H1 (cell line): ENCODE results near the gene GNB1. TPM values are rescaled to one million over a fixed set of nuclear protein-coding genes. Genes with fewer than 3 reads are reported as not detected.

Source experiments
- CTCF ChIA-PET: fragments of 300-600 bp; sonication (Branson Sonifier 250); formaldehyde crosslinking; loops from one replicate; lab custom pipeline; 2021; ENCODE audit not compliant: partially characterized antibody; lab: Charles Lee
- POLR2A ChIA-PET: fragments of 300-600 bp; sonication (Branson Sonifier 250); formaldehyde crosslinking; loops from one replicate; lab custom pipeline; 2021; ENCODE audit warnings: inconsistent platforms; ENCODE audit not compliant: partially characterized antibody; lab: Charles Lee
- DNase-seq, 2 experiments: peaks; one replicate each; pipeline versions ENCODE4 v3.0.0 to v3.0.0-alpha.2; 2010 to 2022; ENCODE audit warnings: low spot score in 2 of 2, low read depth in 1 of 2, mixed read lengths in 1 of 2
- FAIRE-seq: peaks from 2 replicates; lab custom pipeline; 2011; peaks lifted over from hg19 to GRCh38; lab: Jason Lieb, UNC
- H2AFZ ChIP-seq: 2 replicates; pipeline ENCODE4 v1.8.1; 2012; ENCODE audit warnings: low read length, inconsistent platforms
- H2AK5ac ChIP-seq: 2 replicates; pipeline ENCODE4 v1.6.1; 2013; ENCODE audit warnings: low read depth, low read length
- H2BK120ac ChIP-seq: replicated peaks from 2 replicates; pipeline ENCODE3; 2013; ENCODE audit warnings: low read depth, low read length, inconsistent platforms
- H2BK12ac ChIP-seq: 2 replicates; pipeline ENCODE4 v1.6.1; 2013; ENCODE audit warnings: low read depth, low read length
- H2BK15ac ChIP-seq: 2 replicates; pipeline ENCODE4 v1.6.1; 2013; ENCODE audit warnings: low read length
- H2BK20ac ChIP-seq: 2 replicates; pipeline ENCODE4 v1.6.1; 2013; ENCODE audit warnings: low read length
- H2BK5ac ChIP-seq: 2 replicates; pipeline ENCODE4 v1.6.1; 2013; ENCODE audit warnings: low read depth, low read length
- H3K14ac ChIP-seq: 2 replicates; pipeline ENCODE4 v1.6.1; 2013; ENCODE audit warnings: inconsistent platforms; ENCODE audit not compliant: insufficient read length
- H3K18ac ChIP-seq: 2 replicates; pipeline ENCODE4 v1.6.1; 2013; ENCODE audit warnings: low read length; ENCODE audit errors: extremely low read depth
- H3K23ac ChIP-seq: 2 replicates; pipeline ENCODE4 v1.6.1; 2013; ENCODE audit warnings: inconsistent platforms; ENCODE audit not compliant: insufficient read length
- H3K23me2 ChIP-seq: 2 replicates; pipeline ENCODE4 v1.6.1; 2013; ENCODE audit warnings: low read depth, low read length
- H3K27ac ChIP-seq: 2 replicates; pipeline ENCODE4 v1.6.1; 2011; ENCODE audit warnings: low read depth, low read length, inconsistent platforms
- H3K27me3 ChIP-seq, 4 experiments: replicated peaks in 1 of 4; 1 replicate in 1 of 4; 2 replicates in 3 of 4; pipeline versions ENCODE4 v1.6.1 to v1.8.1; 2011 to 2013; ENCODE audit warnings: low read length in 3 of 4, mild to moderate bottlenecking in 3 of 4, inconsistent platforms in 2 of 4, mixed read lengths in 2 of 4, moderate library complexity in 1 of 4; ENCODE audit not compliant: control insufficient read depth in 3 of 4, insufficient read depth in 3 of 4; ENCODE audit errors: extremely low read depth in 1 of 4
- H3K36me3 ChIP-seq, 4 experiments: 2 replicates each; pipeline versions ENCODE4 v1.6.1 to v1.8.1; 2011 to 2013; ENCODE audit warnings: mild to moderate bottlenecking in 4 of 4, low read length in 3 of 4, moderate library complexity in 2 of 4, control low read depth in 1 of 4, inconsistent platforms in 1 of 4; ENCODE audit not compliant: insufficient read depth in 4 of 4, control insufficient read depth in 2 of 4
- H3K4ac ChIP-seq: replicated peaks from 2 replicates; pipeline ENCODE3; 2013; ENCODE audit warnings: low read length, low read depth, mixed read lengths, inconsistent platforms; ENCODE audit not compliant: insufficient read length
- H3K4me1 ChIP-seq, 4 experiments: replicated peaks in 1 of 4; 1 replicate in 1 of 4; 2 replicates in 3 of 4; pipeline versions ENCODE4 v1.6.1 to v1.8.1; 2011 to 2013; ENCODE audit warnings: low read length in 3 of 4, inconsistent platforms in 2 of 4, mixed read lengths in 1 of 4; ENCODE audit not compliant: insufficient read depth in 4 of 4, control insufficient read depth in 3 of 4
- H3K4me2 ChIP-seq, 2 experiments: 2 replicates each; pipeline versions ENCODE4 v1.6.1 to v1.8.1; 2011 to 2013; ENCODE audit warnings: low read depth in 2 of 2, low read length in 2 of 2, control low read depth in 1 of 2, inconsistent platforms in 1 of 2, mild to moderate bottlenecking in 1 of 2; ENCODE audit not compliant: insufficient read depth in 1 of 2
- H3K4me3 ChIP-seq, 4 experiments: fragments of 200-600, 300-600 bp in 1 of 4; sonication (generic), shearing (Covaris generic), sonication (Bioruptor Twin) in 1 of 4; 2 replicates each; pipeline versions ENCODE4 v1.5.1 to v1.8.1; 2011 to 2016; ENCODE audit warnings: low read length in 4 of 4, low read depth in 3 of 4, control low read depth in 2 of 4, inconsistent platforms in 2 of 4, mild to moderate bottlenecking in 2 of 4, mixed read lengths in 1 of 4, moderate library complexity in 1 of 4; ENCODE audit not compliant: insufficient read depth in 2 of 4; ENCODE audit errors: extremely low read depth in 1 of 4
- H3K56ac ChIP-seq: replicated peaks from 2 replicates; pipeline ENCODE3; 2013; ENCODE audit warnings: low read depth, mild to moderate bottlenecking, mixed read lengths, low read length, inconsistent platforms; ENCODE audit not compliant: insufficient read length
- H3K79me1 ChIP-seq: 2 replicates; pipeline ENCODE4 v1.6.1; 2013; ENCODE audit warnings: low read depth, low read length, control low read depth
- H3K79me2 ChIP-seq, 2 experiments: 2 replicates each; pipeline versions ENCODE4 v1.6.1 to v1.8.1; 2012 to 2013; ENCODE audit warnings: low read length in 2 of 2, mild to moderate bottlenecking in 2 of 2, inconsistent platforms in 1 of 2; ENCODE audit not compliant: insufficient read depth in 2 of 2, control insufficient read depth in 1 of 2
- H3K9ac ChIP-seq, 4 experiments: replicated peaks in 1 of 4; 1 replicate in 1 of 4; 2 replicates in 3 of 4; pipeline versions ENCODE4 v1.6.1 to v1.8.1; 2011 to 2013; ENCODE audit warnings: low read depth in 3 of 4, low read length in 3 of 4, control low read depth in 2 of 4, mild to moderate bottlenecking in 2 of 4, moderate library complexity in 2 of 4, inconsistent platforms in 1 of 4; ENCODE audit errors: extremely low read depth in 1 of 4
- H3K9me3 ChIP-seq, 2 experiments: 2 replicates each; pipeline versions ENCODE4 v1.6.1 to v1.8.1; 2012 to 2013; ENCODE audit warnings: mild to moderate bottlenecking in 2 of 2, moderate library complexity in 2 of 2, control low read depth in 1 of 2, inconsistent platforms in 1 of 2, low read depth in 1 of 2, low read length in 1 of 2, mixed read lengths in 1 of 2; ENCODE audit not compliant: insufficient read depth in 2 of 2
- H4K20me1 ChIP-seq, 2 experiments: replicated peaks in 1 of 2; 2 replicates each; pipeline versions ENCODE3 to v1.8.1; 2011 to 2013; ENCODE audit warnings: inconsistent platforms in 2 of 2, low read length in 2 of 2, mild to moderate bottlenecking in 1 of 2; ENCODE audit not compliant: insufficient read depth in 2 of 2, control insufficient read depth in 1 of 2
- H4K5ac ChIP-seq: 2 replicates; pipeline ENCODE4 v1.6.1; 2013; ENCODE audit warnings: low read length, low read depth, mixed read lengths, inconsistent platforms; ENCODE audit not compliant: insufficient read length
- H4K8ac ChIP-seq: 2 replicates; pipeline ENCODE4 v1.8.0; 2013; ENCODE audit warnings: mild to moderate bottlenecking, moderate library complexity, low read length, inconsistent platforms; ENCODE audit not compliant: insufficient read depth; ENCODE audit errors: extremely low read depth
- H4K91ac ChIP-seq: replicated peaks from 2 replicates; pipeline ENCODE3; 2013; ENCODE audit warnings: low read length, mixed read lengths, inconsistent platforms; ENCODE audit not compliant: insufficient read length
- BCL11A ChIP-seq, 2 experiments: IDR thresholded peaks; one replicate each; pipeline ENCODE4 v1.6.1; 2011; ENCODE audit warnings: low read depth in 2 of 2, low read length in 2 of 2, mild to moderate bottlenecking in 2 of 2
- EZH2 ChIP-seq: fragments of 200-600 bp; sonication (generic); IDR thresholded peaks from 2 replicates; pipeline ENCODE4 v1.7.1; 2012; ENCODE audit warnings: low read depth, mild to moderate bottlenecking, moderate library complexity, low read length, inconsistent platforms; ENCODE audit not compliant: severe bottlenecking
- PHF8 ChIP-seq: fragments of 200-600 bp; sonication (generic); conservative IDR thresholded peaks from 2 replicates; pipeline ENCODE4 v1.7.1; 2012; ENCODE audit warnings: low read depth, mild to moderate bottlenecking, inconsistent platforms, low read length, moderate library complexity
- POLR2AphosphoS5 ChIP-seq: IDR thresholded peaks from 2 replicates; pipeline ENCODE4 v1.6.1; 2011; ENCODE audit warnings: low read depth, low read length
- POU5F1 ChIP-seq: IDR thresholded peaks from 2 replicates; pipeline ENCODE4 v1.6.1; 2011; ENCODE audit warnings: low read depth, mild to moderate bottlenecking, low read length, moderate library complexity
- WGBS, 2 experiments: shearing (Covaris generic) in 1 of 2; methylation state at CpG; one replicate each; pipeline versions ENCODE4 v1.1.6 to v1.1.7; 2013 to 2015; ENCODE audit warnings: low lambda C conversion rate in 2 of 2, mixed read lengths in 2 of 2, inconsistent platforms in 1 of 2, low coverage in 1 of 2, missing lambda C conversion rate in 1 of 2; ENCODE audit not compliant: insufficient replicate concordance in 2 of 2, insufficient coverage in 1 of 2, insufficient read length in 1 of 2; ENCODE audit errors: extremely low coverage in 1 of 2, missing lambda C conversion rate in 1 of 2; 5-methylcytosine and 5-hydroxymethylcytosine counted together
- polyA plus RNA-seq, 7 experiments: library from polyadenylated mRNA; depleted of rRNA in 3 of 7; stranded (reverse) in 5 of 7; unstranded in 2 of 7; fragments of >200 nt in 5 of 7; fragments of 200-250 nt in 2 of 7; gene quantifications; 1 replicate in 5 of 7; 2 replicates in 1 of 7; 4 replicates in 1 of 7; pipeline versions ENCODE4 v1.2.1 to v1.2.3, GENCODE V29; 2011 to 2013; ENCODE audit warnings: missing spikeins in 2 of 7, mixed read lengths in 2 of 7
- total RNA-seq: library from RNA; stranded (reverse); fragmentation: NEBNext Ultra II Directional; extraction: Animal tissue kit (Norgen Biotek cat#: 25700); gene quantifications from 2 replicates; pipeline ENCODE4 v1.2.1, GENCODE V29; 2021

GNB1 gene
- total and polyA plus RNA-seq, 2 of the 8 experiments (the other 6 are each of a cell fraction or from before 2014, with no cell fraction given): 343 to 382 TPM

DNA sequence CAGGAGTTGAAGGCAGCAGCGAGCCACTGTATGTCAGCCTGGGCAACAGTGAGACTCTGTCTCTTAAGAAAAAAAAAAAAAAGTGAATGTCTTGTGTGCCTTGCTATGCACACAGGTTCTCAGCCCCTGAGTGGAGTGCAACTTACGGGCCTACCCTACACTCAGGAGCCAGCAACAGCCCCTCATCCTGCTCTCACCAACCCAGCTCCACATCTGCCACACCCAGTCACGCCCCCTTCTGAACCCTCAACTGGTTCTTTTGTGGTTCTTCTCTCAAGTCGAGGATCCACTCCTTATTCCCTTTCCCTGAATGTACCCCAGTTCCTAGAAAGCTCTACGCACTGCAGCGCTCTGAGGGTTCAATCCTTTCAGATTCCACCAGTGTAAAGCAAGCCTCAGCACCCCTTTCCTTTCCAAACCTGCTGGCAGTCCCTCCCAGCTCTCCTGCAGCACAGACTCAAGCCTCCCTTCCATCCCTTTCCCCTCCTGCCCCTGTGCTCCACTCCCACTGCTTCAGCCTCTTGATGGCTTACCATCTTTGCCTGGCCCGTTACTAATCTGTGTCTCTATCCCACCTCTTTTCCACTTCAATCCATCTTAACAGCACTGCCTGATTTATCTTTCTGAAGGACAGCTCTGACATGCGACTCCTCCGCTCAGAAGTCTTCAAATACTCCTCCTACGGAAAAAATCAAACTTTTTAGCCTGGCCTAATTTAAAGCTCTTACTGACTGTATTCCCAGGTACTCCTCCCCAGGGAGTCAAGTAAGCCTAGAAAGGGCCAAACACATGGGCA lies 38.1 kb downstream of the GNB1 start:
- no peak overlapping the region for H2BK5ac ChIP-seq
- DNase-seq (no peak), FAIRE-seq (no peak)
- no peaks in the 10 kb centered on the region; a peak in 2 of 8 replicates for H3K36me3 ChIP-seq
- no peak overlapping the region for H3K27ac ChIP-seq
- H3K23ac ChIP-seq: no peak overlapping the region
- 93% methylated on average over 10 of the region's 10 CpGs; no CpG with 5 or more reads in 1 of the 2 experiments for WGBS, 2 experiments
- peaks cover 16 to 25% of the 10 kb centered on the region in 2 experiments for H4K20me1 ChIP-seq
- H2BK20ac ChIP-seq: no peak overlapping the region
- peaks cover 19 to 95% of the 10 kb centered on the region in 2 experiments for H3K79me2 ChIP-seq
- CTCF ChIA-PET: interaction anchor here (0.6 to 2.0 kb wide), 5 partner anchors 9 to 194 kb away, joined by 3 to 8 read pairs (median 6); no protein-coding TSS in a partner anchor
- H3K14ac ChIP-seq: no peak overlapping the region
- peaks cover 18% of the 10 kb centered on the region for H3K79me1 ChIP-seq
- no peaks in the 10 kb centered on the region for H3K9me3 ChIP-seq
- H3K23me2 ChIP-seq: no peaks in the 10 kb centered on the region
- no peak overlapping the region for H3K9ac ChIP-seq
- no peak overlapping the region; the same call in 1 of the 2 replicates for H2BK15ac ChIP-seq
- H3K4ac ChIP-seq: no peak overlapping the region
- no peak overlapping the region for H4K91ac ChIP-seq
- H3K4me1 ChIP-seq: peaks cover 0 to 6% (median 2%) of the 10 kb centered on the region in 4 experiments; a peak in 2 of 7 replicates
- TF ChIP-seq BCL11A (IDR thresholded peaks at IDR 0.05; ENCODE audit: low read depth in 2 of 2, low read length in 2 of 2) (no peak), POU5F1 (no peak), EZH2 (no peak), PHF8 (no peak), POLR2AphosphoS5 (0 out of 2 replicates have a peak, but pooled peaks have one; percentile 34)
- no peak overlapping the region for H2BK120ac ChIP-seq
- H4K5ac ChIP-seq: no peak overlapping the region
- POLR2A ChIA-PET: interaction anchor here (0.6 to 1.8 kb wide), 5 partner anchors 23 to 58 kb away, joined by 3 to 5 read pairs (median 3); no protein-coding TSS in a partner anchor
- no peak overlapping the region for H2AFZ ChIP-seq
- no peak overlapping the region for H4K8ac ChIP-seq
- H3K4me3 ChIP-seq: no peak overlapping the region
- 0 out of 2 replicates have a peak overlapping the region, but pooled peaks have one; percentile 2 for H3K18ac ChIP-seq
- no peaks in the 10 kb centered on the region for H3K27me3 ChIP-seq
- no peak overlapping the region for H2BK12ac ChIP-seq
- H2AK5ac ChIP-seq: no peak overlapping the region
- H3K56ac ChIP-seq: no peak overlapping the region
- H3K4me2 ChIP-seq: no peak overlapping the region
